ENCODE data around the gene PPIL4.

- TF ChIP-seq EZH2phosphoT487 (IDR thresholded peaks at IDR 0.05; ENCODE audit: low read depth, severe bottlenecking, unreplicated experiment) (no peak), EZH2 (IDR thresholded peaks at IDR 0.05; ENCODE audit: borderline replicate concordance) (no peak)
These were observed 35.0 kb upstream of the PPIL4 start for GRCh38 chr6:149580880-149581279.

All from hepatocyte (in vitro differentiated cells).